Measurements from ENCODE around the gene BCAS1. TPM values are rescaled to one million over a fixed set of nuclear protein-coding genes. Genes with fewer than 3 reads are reported as not detected.
A peak's percentile ranks its signal among the peaks of the same experiment; 100 is the strongest.

Gene BCAS1
- total RNA-seq, 1 donor from 2014 or later, result not detected

DNA sequence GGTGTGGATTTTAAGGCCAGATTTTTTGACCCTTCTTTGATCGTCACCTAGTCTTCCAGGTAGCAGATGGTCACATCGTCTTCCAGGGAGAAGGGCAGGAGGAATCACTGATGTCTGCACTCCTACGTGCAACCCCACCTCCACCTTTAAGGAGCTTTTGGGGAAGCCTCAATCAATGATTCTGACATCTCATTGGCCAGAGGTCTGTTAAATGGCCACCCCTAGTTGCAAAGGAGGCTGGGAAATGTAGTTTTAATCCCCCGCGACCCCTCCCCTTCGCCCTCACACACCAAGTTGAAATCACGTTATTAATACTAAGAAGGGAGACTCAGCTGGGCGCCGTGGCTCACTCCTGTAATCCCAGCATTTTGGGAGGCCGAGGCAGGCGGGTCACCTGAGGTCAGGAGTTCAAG lies 151.4 kb downstream of the BCAS1 start:
- Mint-ChIP-seq H3K36me3 (ENCODE audit: low read depth) (no peaks in the 10 kb centered on the region), H3K27ac (ENCODE audit: unreplicated experiment) (no peak overlapping the region), H3K27me3 (ENCODE audit: low read depth) (no peaks in the 10 kb centered on the region), H3K4me1 (ENCODE audit: low read depth) (peaks cover 45% of the 10 kb centered on the region), H3K9me3 (ENCODE audit: low read depth) (no peaks in the 10 kb centered on the region), H3K4me3 (ENCODE audit: unreplicated experiment) (no peak overlapping the region)
- no peak for DNase-seq (ENCODE audit: low spot score)
- TF ChIP-seq, protein P1, sequence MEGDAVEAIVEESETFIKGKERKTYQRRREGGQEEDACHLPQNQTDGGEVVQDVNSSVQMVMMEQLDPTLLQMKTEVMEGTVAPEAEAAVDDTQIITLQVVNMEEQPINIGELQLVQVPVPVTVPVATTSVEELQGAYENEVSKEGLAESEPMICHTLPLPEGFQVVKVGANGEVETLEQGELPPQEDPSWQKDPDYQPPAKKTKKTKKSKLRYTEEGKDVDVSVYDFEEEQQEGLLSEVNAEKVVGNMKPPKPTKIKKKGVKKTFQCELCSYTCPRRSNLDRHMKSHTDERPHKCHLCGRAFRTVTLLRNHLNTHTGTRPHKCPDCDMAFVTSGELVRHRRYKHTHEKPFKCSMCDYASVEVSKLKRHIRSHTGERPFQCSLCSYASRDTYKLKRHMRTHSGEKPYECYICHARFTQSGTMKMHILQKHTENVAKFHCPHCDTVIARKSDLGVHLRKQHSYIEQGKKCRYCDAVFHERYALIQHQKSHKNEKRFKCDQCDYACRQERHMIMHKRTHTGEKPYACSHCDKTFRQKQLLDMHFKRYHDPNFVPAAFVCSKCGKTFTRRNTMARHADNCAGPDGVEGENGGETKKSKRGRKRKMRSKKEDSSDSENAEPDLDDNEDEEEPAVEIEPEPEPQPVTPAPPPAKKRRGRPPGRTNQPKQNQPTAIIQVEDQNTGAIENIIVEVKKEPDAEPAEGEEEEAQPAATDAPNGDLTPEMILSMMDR (IDR thresholded peaks at IDR 0.05), result no peak

DNA sequence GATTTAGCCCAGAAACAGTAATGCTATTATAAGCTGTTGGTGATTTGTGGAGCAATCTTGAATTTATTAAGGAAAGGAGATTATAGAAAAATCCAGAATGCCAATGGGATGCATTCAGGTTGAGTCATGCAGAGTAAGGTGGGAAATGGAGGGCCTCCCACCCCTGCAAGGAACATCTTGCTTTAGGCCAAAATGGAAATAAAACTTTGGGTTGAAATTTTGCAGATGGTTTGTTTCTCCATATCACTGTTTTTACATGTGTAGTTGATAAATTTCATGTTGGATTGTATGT lies 152.4 kb downstream of the BCAS1 start:
- Mint-ChIP-seq H3K4me1 (ENCODE audit: low read depth) (peaks cover 43% of the 10 kb centered on the region), H3K27ac (ENCODE audit: unreplicated experiment) (peak overlapping the region; percentile 93), H3K9me3 (ENCODE audit: low read depth) (no peaks in the 10 kb centered on the region), H3K27me3 (ENCODE audit: low read depth) (no peaks in the 10 kb centered on the region), H3K36me3 (ENCODE audit: low read depth) (no peaks in the 10 kb centered on the region), H3K4me3 (ENCODE audit: unreplicated experiment) (no peak overlapping the region)
- no peak for DNase-seq (ENCODE audit: low spot score)
- TF ChIP-seq, protein P1 (IDR thresholded peaks at IDR 0.05), result no peak

DNA sequence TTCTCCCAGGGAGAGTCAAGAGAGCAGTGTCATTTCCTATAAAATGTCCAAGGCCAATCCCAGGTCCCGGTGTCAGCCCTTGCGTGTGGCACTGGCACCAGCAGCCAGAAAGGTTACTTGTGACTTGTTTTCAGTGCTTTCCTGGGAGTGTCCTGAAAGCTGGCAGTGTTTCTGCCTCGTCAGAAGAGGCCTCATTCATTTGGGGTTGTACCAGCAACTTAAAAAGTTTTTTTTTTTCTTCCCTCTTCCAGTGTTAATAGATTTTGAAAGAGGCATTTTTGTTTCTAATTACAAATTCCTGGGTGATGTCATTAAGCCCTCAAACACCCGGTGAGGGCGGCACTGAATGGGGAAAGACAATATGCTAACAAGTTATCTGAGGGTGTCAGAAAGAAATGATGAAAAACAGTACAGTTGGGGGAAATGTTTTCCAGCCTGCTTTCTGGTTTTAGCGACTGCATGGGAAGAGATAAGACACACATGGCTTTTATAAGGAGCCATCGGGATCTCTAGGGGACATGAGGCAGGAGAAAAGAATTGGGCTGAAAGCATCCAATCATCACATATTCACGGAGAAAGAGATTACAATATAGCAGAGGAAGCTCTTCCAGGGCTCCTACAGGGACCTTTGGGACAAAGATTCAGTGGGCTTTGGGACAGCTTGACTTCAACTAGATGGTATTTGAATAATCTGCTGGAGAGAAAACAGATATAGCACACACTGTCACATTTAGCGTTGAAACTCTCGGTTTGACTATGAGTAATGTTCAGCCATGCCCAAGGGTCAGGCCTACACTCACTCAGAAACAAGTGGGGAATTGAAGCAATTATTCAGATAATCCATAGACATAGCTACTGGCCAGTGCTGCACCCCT lies 153.0 kb downstream of the BCAS1 start:
- Mint-ChIP-seq H3K27me3 (ENCODE audit: low read depth) (no peaks in the 10 kb centered on the region), H3K27ac (ENCODE audit: unreplicated experiment) (peak overlapping the region; percentile 93), H3K9me3 (ENCODE audit: low read depth) (no peaks in the 10 kb centered on the region), H3K4me3 (ENCODE audit: unreplicated experiment) (peak overlapping the region; percentile 0), H3K36me3 (ENCODE audit: low read depth) (no peaks in the 10 kb centered on the region), H3K4me1 (ENCODE audit: low read depth) (peaks cover 41% of the 10 kb centered on the region)
- no peak for DNase-seq (ENCODE audit: low spot score)
- TF ChIP-seq, protein P1 (IDR thresholded peaks at IDR 0.05), result no peak

DNA sequence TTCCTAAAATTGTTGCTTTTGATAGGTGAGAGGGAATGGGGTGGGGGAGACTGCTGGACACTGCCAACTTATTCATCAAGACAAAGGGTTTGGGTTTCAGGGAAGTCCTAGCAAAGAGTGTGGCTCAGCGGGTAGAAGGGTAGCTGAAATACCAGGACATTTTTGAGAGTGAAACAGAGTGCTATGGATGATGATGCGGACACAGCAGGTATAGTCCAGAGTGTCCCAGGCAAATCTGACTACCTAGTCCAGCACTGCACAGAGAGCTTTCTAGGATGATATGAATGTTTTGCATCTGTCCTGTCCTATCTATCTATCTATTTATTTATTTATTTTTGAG lies 154.3 kb downstream of the BCAS1 start:
- H3K36me3 Mint-ChIP-seq (ENCODE audit: low read depth), result no peaks in the 10 kb centered on the region
- H3K27ac Mint-ChIP-seq (ENCODE audit: unreplicated experiment), result peak overlapping the region; percentile 93
- H3K4me3 Mint-ChIP-seq (ENCODE audit: unreplicated experiment), result peak overlapping the region; percentile 87
- no peaks in the 10 kb centered on the region for H3K9me3 Mint-ChIP-seq (ENCODE audit: low read depth)
- DNase-seq (ENCODE audit: low spot score), result no peak
- TF ChIP-seq, protein P1 (IDR thresholded peaks at IDR 0.05), result no peak
- H3K27me3 Mint-ChIP-seq (ENCODE audit: low read depth), result no peaks in the 10 kb centered on the region
- H3K4me1 Mint-ChIP-seq (ENCODE audit: low read depth), result peaks cover 41% of the 10 kb centered on the region

DNA sequence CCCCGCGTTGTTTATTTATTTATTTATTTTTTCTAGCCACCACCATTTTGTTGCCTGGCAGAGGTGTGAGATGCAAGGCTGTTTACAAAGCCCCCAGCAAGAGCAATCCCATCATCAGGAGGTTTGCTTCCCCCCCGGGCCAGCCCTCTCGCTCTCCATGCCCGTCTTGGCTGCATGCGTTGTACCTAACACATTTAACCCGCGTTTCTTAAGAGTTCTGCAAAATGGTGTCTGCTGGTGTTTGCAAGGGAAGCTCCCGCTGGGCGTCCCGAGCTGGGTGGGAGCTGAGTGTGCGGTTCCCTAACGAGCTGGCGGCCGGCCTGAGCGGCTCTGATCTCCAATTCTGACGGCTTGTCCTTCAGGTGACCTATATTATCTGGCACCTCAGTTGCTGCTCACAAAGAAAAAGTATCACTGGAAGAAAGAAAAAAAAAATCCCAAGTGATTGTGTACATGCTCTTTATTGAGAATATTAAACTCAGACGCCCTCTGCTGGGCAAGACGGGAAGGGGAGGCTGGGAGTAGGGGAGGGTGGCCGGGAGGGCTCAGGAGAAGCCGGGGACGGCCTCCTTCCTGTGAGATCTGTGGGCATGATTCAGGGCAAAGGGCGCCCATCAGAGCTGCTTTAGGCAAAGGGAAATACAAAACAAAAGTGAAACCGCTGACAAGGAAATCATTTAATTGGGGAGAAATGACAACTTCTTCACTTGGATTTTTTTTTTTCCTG lies 154.8 kb downstream of the BCAS1 start:
- H3K4me1 Mint-ChIP-seq (ENCODE audit: low read depth), result peaks cover 41% of the 10 kb centered on the region
- H3K27me3 Mint-ChIP-seq (ENCODE audit: low read depth), result no peaks in the 10 kb centered on the region
- no peaks in the 10 kb centered on the region for H3K36me3 Mint-ChIP-seq (ENCODE audit: low read depth)
- H3K4me3 Mint-ChIP-seq (ENCODE audit: unreplicated experiment), result peak overlapping the region; percentile 87
- TF ChIP-seq, protein P1 (IDR thresholded peaks at IDR 0.05), result peak; percentile 93
- peak overlapping the region; percentile 93 for H3K27ac Mint-ChIP-seq (ENCODE audit: unreplicated experiment)
- no peaks in the 10 kb centered on the region for H3K9me3 Mint-ChIP-seq (ENCODE audit: low read depth)
- no peak for DNase-seq (ENCODE audit: low spot score)
